CD4-positive, alpha-beta T cell treated with Interleukin-21 for 1 hour (primary cell): ENCODE measurements around the gene PTK6.
"Not testable (repeated sequence)": the region's sequence is repeated elsewhere in the genome, so short reads cannot be mapped to it uniquely, and the experiment has no call there.

ENCODE experiments used
- DNase-seq: peaks from one replicate; pipeline ENCODE4 v3.0.0-alpha.2; 2020

The PTK6 gene

GRCh38 chr20:63529180-63529860 is 7.9 kb downstream of the PTK6 start:
- DNase-seq: no peak

- no peak for DNase-seq
These were observed 10.0 kb downstream of the PTK6 start for GRCh38 chr20:63527184-63527583.

- no peak for DNase-seq
These were observed 11.2 kb downstream of the PTK6 start for GRCh38 chr20:63525971-63526370.

- no peak for DNase-seq
These were observed 12.0 kb downstream of the PTK6 start for GRCh38 chr20:63525185-63525584.

- no peak for DNase-seq
These were observed 14.1 kb downstream of the PTK6 start for GRCh38 chr20:63522981-63523611.

- no peak for DNase-seq
These were observed 14.9 kb downstream of the PTK6 start for GRCh38 chr20:63522091-63522868.

- DNase-seq: no peak
These were observed 15.6 kb downstream of the PTK6 start for GRCh38 chr20:63521602-63522001.

- peak; percentile 68 for DNase-seq
These were observed 16.1 kb downstream of the PTK6 start for GRCh38 chr20:63520934-63521601.

- DNase-seq: peak; percentile 85
These were observed 16.7 kb downstream of the PTK6 start, which contains the start of gene PPDPF for GRCh38 chr20:63520504-63520933. Gene PPDPF, plus strand, starts transcription at chr20:63520765. Its CDS starts 544 bp downstream, at chr20:63521309.

GRCh38 chr20:63519668-63520503 is 17.3 kb downstream of the PTK6 start:
- peak; percentile 77 for DNase-seq

GRCh38 chr20:63518946-63519667 is 18.1 kb downstream of the PTK6 start:
- no peak for DNase-seq

- DNase-seq: no peak
These were observed 18.8 kb downstream of the PTK6 start for GRCh38 chr20:63518351-63518861.

- DNase-seq: no peak
These were observed 19.5 kb downstream of the PTK6 start for GRCh38 chr20:63517376-63518309.

GRCh38 chr20:63514520-63514919 is 22.7 kb downstream of the PTK6 start:
- not testable (repeated sequence) for DNase-seq

- no peak for DNase-seq
These were observed 24.0 kb downstream of the PTK6 start for GRCh38 chr20:63513207-63513606.

GRCh38 chr20:63509088-63509564 is 28.1 kb downstream of the PTK6 start:
- no peak for DNase-seq

- no peak for DNase-seq
These were observed 29.0 kb downstream of the PTK6 start for GRCh38 chr20:63508072-63508768.

GRCh38 chr20:63507083-63507743 is 30.0 kb downstream of the PTK6 start:
- no peak for DNase-seq

- DNase-seq: no peak
These were observed 31.5 kb downstream of the PTK6 start for GRCh38 chr20:63505723-63506122.
